RWPE1 (cell line): ENCODE measurements around the gene TCIRG1.

Experiments used
- CTCF ChIA-PET: fragments of 350-600 bp; sonication (Branson Sonifier 250); formaldehyde crosslinking; extraction: SDS; loops from one replicate; lab custom pipeline; 2021; lab: Yijun Ruan, JAX
- POLR2A ChIA-PET: fragments of 400-600 bp; formaldehyde crosslinking; extraction: SDS; loops from one replicate; lab custom pipeline; 2020; ENCODE audit warnings: antibody characterized with exemption; ENCODE audit not compliant: low non-redundant PET; lab: Yijun Ruan, JAX
- DNase-seq: peaks from one replicate; pipeline ENCODE4 v3.0.0; 2012; ENCODE audit warnings: low spot score
- H3K27ac ChIP-seq: fragments of 450-650 bp; 2 replicates; pipeline ENCODE4 v1.5.1; 2017
- CTCF ChIP-seq: fragments of 450-650 bp; conservative IDR thresholded peaks from 2 replicates; pipeline ENCODE4 v1.5.1; 2017; ENCODE audit warnings: low read depth, mild to moderate bottlenecking

TCIRG1 gene

DNA sequence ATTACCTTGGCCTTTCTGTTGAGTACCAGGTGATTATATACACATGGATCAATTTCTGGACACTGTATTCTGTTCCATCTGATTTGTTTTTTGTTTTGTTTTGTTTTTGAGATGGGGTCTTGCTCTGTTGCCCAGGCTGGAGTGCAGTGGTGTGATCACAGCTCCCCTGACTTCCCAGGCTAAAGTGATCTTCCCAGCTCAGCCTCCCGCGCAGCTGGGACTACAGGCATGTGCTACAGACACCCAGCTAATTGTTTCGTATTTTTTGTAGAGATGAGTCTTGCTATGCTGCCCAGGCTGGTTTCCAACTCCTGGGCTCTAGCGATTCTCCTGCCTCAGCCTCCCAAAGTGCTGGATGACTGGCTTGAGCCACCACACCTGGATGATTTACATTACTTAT, 19.0 kb downstream of the TCIRG1 start:
- DNase-seq = no peak
- no peak overlapping the region for H3K27ac ChIP-seq
- CTCF ChIA-PET = no interaction called here
- POLR2A ChIA-PET = no interaction called here
- TF ChIP-seq CTCF = no peak

- H3K27ac ChIP-seq = no peak overlapping the region
- ChIA-PET CTCF (no interaction called here), POLR2A (no interaction called here)
- no peak for DNase-seq
- TF ChIP-seq CTCF = no peak
Observed at GRCh38 chr11:68061508-68061907, 22.7 kb downstream of the TCIRG1 start.

DNA sequence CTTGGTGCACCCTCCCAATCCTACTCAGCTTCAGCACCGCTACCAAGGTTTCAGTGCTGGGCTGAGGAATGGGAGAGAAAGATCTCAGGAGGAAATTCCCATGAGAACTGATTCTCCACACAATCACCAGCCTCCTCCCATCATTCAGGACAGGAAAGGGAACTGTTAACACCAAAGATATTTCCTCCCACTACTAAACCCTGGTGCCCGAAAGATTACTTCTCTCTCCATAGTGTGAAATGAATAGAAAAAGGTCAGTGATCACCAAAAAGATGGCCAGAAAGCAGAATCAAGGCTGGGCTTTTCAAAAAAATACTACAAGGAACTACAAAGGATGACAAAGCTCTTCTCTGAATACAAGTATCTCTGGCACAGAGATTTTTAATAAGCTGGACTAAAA, 26.1 kb downstream of the TCIRG1 start:
- H3K27ac ChIP-seq = no peak overlapping the region
- no peak for DNase-seq
- POLR2A ChIA-PET = interaction anchor here (0.6 kb wide), 1 partner anchor 56 kb away, joined by 4 read pairs; no protein-coding TSS in a partner anchor
- TF ChIP-seq CTCF = no peak
- CTCF ChIA-PET = no interaction called here

- ChIA-PET CTCF (interaction anchor here (0.6 kb wide), 1 partner anchor 127 kb away, joined by 3 read pairs; no protein-coding TSS in a partner anchor), POLR2A (no interaction called here)
- TF ChIP-seq CTCF = no peak
- H3K27ac ChIP-seq = no peak overlapping the region
- DNase-seq = no peak
Observed at GRCh38 chr11:68065841-68066240, 27.0 kb downstream of the TCIRG1 start.

DNA sequence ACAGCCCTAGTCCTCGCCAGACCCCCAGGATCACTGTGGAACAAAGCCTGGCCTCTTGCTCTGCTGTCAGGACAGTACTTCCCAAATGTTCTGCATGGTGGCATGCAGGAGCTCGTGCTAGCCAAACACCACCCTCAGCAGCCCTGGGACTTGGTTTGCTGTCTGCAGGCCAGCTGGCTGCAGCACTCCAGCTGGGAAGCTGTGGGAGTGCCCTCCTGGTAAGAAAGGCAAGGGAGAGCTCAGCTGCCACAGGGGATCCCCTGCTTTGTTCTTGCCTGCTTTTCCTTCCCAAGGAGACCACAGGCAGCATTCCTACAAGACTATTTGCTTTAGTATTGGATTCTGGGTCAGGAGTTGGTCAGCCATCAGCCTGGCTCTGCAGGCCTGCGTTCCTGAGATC, 27.9 kb downstream of the TCIRG1 start:
- no peak for TF ChIP-seq CTCF
- 0 out of 2 replicates have a peak overlapping the region, but pooled peaks have one; percentile 1 for H3K27ac ChIP-seq
- ChIA-PET CTCF (interaction anchor here (0.6 kb wide), 1 partner anchor 126 kb away, joined by 3 read pairs; no protein-coding TSS in a partner anchor), POLR2A (no interaction called here)
- no peak for DNase-seq

DNA sequence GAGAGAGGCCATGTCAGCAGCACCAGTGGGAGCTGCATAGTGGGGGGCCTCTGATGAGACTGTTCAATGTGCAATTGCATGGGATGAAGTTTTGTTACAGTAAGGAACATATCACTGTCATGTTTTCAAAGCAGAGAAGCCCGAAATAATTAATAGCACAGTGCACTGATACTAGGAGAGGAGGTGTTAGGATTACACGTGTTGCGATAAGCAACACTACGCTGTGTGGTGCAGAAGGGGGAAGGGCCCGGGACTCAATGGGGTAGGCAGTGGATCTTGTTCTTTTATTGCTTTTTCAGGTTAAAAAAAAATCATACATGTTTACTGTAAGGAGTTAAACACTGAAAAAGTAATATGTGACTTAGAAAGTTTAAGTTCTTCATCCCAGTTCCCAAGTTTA, 29.2 kb downstream of the TCIRG1 start:
- CTCF ChIA-PET = no interaction called here

More for the DNA sequence above, 29.2 kb downstream of the TCIRG1 start:
- H3K27ac ChIP-seq = no peak overlapping the region
- POLR2A ChIA-PET = no interaction called here
- no peak for TF ChIP-seq CTCF
- DNase-seq = no peak
